ENCODE data around the gene TAS1R1.

TAS1R1 gene

GRCh38 chr1:6523566-6523965 is 31.5 kb upstream of the TAS1R1 start:
- FAIRE-seq = no peak
- DNase-seq (ENCODE audit: insufficient read length, low spot score) = peak; percentile 43
- TF ChIP-seq CTCF (IDR thresholded peaks at IDR 0.05; ENCODE audit: insufficient read depth, missing control alignments) = peak; percentile 58

GRCh38 chr1:6526316-6526715 is 28.8 kb upstream of the TAS1R1 start:
- DNase-seq (ENCODE audit: insufficient read length, low spot score) (no peak), FAIRE-seq (no peak)
- no peak for TF ChIP-seq CTCF (IDR thresholded peaks at IDR 0.05; ENCODE audit: insufficient read depth, missing control alignments)

- FAIRE-seq (no peak), DNase-seq (ENCODE audit: insufficient read length, low spot score) (no peak)
- TF ChIP-seq CTCF (IDR thresholded peaks at IDR 0.05; ENCODE audit: insufficient read depth, missing control alignments) = no peak
Measured at GRCh38 chr1:6528492-6528891, 26.6 kb upstream of the TAS1R1 start.

DNA sequence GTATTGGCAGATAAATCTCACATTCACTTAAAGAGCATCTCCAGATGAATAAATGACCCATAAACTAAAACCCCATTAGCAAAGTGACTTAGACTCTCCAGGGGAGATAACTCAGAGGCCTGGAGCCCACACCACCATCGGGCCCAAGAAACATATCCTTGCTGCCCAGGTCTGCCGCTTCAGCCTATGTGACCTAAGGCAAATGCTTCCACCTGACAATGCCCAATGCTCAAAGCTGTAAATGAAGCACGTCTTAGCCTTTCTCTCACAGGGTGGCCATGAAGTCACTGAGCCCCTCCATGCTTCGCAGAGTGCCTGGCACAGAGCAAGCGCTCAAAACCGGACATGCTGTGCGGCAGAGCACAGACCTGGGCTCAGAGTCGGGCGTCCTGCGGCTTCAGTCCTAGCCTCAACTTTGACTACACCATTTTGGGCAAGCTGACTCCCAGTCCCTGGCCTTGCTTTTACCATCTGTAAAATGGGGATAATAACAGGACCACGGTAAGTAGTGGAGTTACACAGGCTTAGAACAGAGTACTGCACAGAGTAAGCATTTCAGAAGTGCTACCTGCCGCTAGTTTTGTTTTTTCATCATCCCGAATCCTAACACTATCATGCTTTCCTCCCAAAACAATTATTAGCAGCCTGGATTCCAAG is 24.5 kb upstream of the TAS1R1 start:
- no peak for FAIRE-seq
- DNase-seq (ENCODE audit: insufficient read length, low spot score) = no peak
- no peak for TF ChIP-seq CTCF (IDR thresholded peaks at IDR 0.05; ENCODE audit: insufficient read depth, missing control alignments)

GRCh38 chr1:6531996-6532395 is 23.1 kb upstream of the TAS1R1 start:
- no peak for TF ChIP-seq CTCF (IDR thresholded peaks at IDR 0.05; ENCODE audit: insufficient read depth, missing control alignments)
- no peak for FAIRE-seq
- DNase-seq (ENCODE audit: insufficient read length, low spot score) = no peak

GRCh38 chr1:6534248-6534822 is 20.8 kb upstream of the TAS1R1 start:
- DNase-seq (ENCODE audit: insufficient read length, low spot score) = no peak
- FAIRE-seq = no peak

More at GRCh38 chr1:6534248-6534822, 20.8 kb upstream of the TAS1R1 start:
- no peak for TF ChIP-seq CTCF (IDR thresholded peaks at IDR 0.05; ENCODE audit: insufficient read depth, missing control alignments)

Data from D721Med (cell line).